GM12878 (cell line): ENCODE measurements around the gene UBA6. TPM values are rescaled to one million over a fixed set of nuclear protein-coding genes. Genes with fewer than 3 reads are reported as not detected.

Experiments used
- ATAC-seq: fragments of 200-7000 bp; cut with Tn5 transposase; 3 replicates; pipeline ENCODE4 v1.9.1; 2020; ENCODE audit warnings: mild to moderate bottlenecking, moderate library complexity
- BruUV-seq: library from RNA; stranded (reverse); fragments of 400-500 nt; replicated peaks from 2 replicates; lab custom pipeline; 2021; lab: Mats Ljungman, UMichigan
- CTCF ChIA-PET: fragments of 300-600 bp; sonication (Branson Sonifier 250); formaldehyde crosslinking; extraction: SDS; loops from one replicate; lab custom pipeline; 2021; ENCODE audit warnings: inconsistent platforms; lab: Yijun Ruan, JAX
- POLR2A ChIA-PET: fragments of 350-600 bp; formaldehyde crosslinking; extraction: SDS; loops from one replicate; lab custom pipeline; 2021; ENCODE audit warnings: inconsistent platforms; lab: Charles Lee
- RAD21 ChIA-PET: fragments of 300-600 bp; sonication (Branson Sonifier 250); formaldehyde crosslinking; loops from one replicate; lab custom pipeline; 2023; ENCODE audit warnings: antibody characterized with exemption; ENCODE audit not compliant: unreplicated experiment; lab: Charles Lee
- SMC1A ChIA-PET: fragments of 300-600 bp; sonication (Branson Sonifier 250); formaldehyde crosslinking; loops from one replicate; lab custom pipeline; 2023; ENCODE audit not compliant: unreplicated experiment, uncharacterized antibody; lab: Charles Lee
- DNase-seq: peaks from one replicate; pipeline ENCODE4 v3.0.0-alpha.2; 2011; ENCODE audit warnings: low read depth, low spot score
- FAIRE-seq: peaks from 3 replicates; lab custom pipeline; 2011; peaks lifted over from hg19 to GRCh38; lab: Jason Lieb, UNC
- H2AFZ ChIP-seq: 2 replicates; pipeline ENCODE4 v1.6.0; 2011; ENCODE audit warnings: low read depth, low read length, control low read depth; ENCODE audit not compliant: control insufficient read depth
- H3K27ac ChIP-seq: 2 replicates; pipeline ENCODE4 v1.5.1; 2011; ENCODE audit warnings: control low read depth; ENCODE audit not compliant: control insufficient read depth, insufficient read depth
- H3K27me3 ChIP-seq, 2 experiments: replicated peaks in 1 of 2; 2 replicates each; pipeline versions ENCODE4 v1.6.0 to v1.6.1; 2011; ENCODE audit warnings: low read length in 1 of 2; ENCODE audit not compliant: control insufficient read depth in 2 of 2, insufficient read depth in 2 of 2
- H3K36me3 ChIP-seq, 2 experiments: 2 replicates each; pipeline ENCODE4 v1.5.1; 2011; ENCODE audit warnings: low read length in 1 of 2; ENCODE audit not compliant: control insufficient read depth in 2 of 2, insufficient read depth in 2 of 2
- H3K4me1 ChIP-seq: 2 replicates; pipeline ENCODE4 v1.6.1; 2011; ENCODE audit warnings: mild to moderate bottlenecking, low read length, moderate library complexity, mixed read lengths; ENCODE audit not compliant: control insufficient read depth, insufficient read depth
- H3K4me2 ChIP-seq: 2 replicates; pipeline ENCODE4 v1.6.0; 2011; ENCODE audit warnings: control low read depth; ENCODE audit not compliant: control insufficient read depth, insufficient read depth
- H3K4me3 ChIP-seq: fragments of 200-600 bp; sonication (generic); 2 replicates; pipeline ENCODE4 v1.5.1; 2016
- H3K79me2 ChIP-seq: 2 replicates; pipeline ENCODE4 v1.6.0; 2011; ENCODE audit warnings: low read length; ENCODE audit not compliant: control insufficient read depth, insufficient read depth
- H3K9ac ChIP-seq: 2 replicates; pipeline ENCODE4 v1.8.0; 2011; ENCODE audit warnings: low read length, control low read depth, mixed read lengths; ENCODE audit not compliant: control insufficient read depth, insufficient read depth
- H3K9me3 ChIP-seq: replicated peaks from 3 replicates; pipeline ENCODE4 v1.5.1; 2011; ENCODE audit warnings: mild to moderate bottlenecking, low read length; ENCODE audit not compliant: control insufficient read depth, insufficient read depth
- H4K20me1 ChIP-seq: 2 replicates; pipeline ENCODE4 v1.6.0; 2011; ENCODE audit not compliant: control insufficient read depth, insufficient read depth
- ATF7 ChIP-seq: fragments of 450-650 bp; IDR thresholded peaks from 2 replicates; pipeline ENCODE4 v1.6.1; 2016; ENCODE audit warnings: low read depth, mild to moderate bottlenecking
- CBX5 ChIP-seq: sonication (generic); IDR thresholded peaks from 2 replicates; pipeline ENCODE4 v1.6.1; 2016; ENCODE audit warnings: low read depth, moderate library complexity, mild to moderate bottlenecking, inconsistent platforms
- CEBPZ ChIP-seq: fragments of 150-350 bp; IDR thresholded peaks from 2 replicates; pipeline ENCODE4 v1.6.1; 2016; ENCODE audit warnings: low read depth, low read length
- CTCF ChIP-seq, 3 experiments: IDR thresholded peaks in 2 of 3; conservative IDR thresholded peaks in 1 of 3; 2 replicates each; pipeline ENCODE4 v1.5.1; 2011; ENCODE audit warnings: low read depth in 3 of 3, low read length in 3 of 3, mild to moderate bottlenecking in 3 of 3, control low read depth in 2 of 3, moderate library complexity in 2 of 3, inconsistent platforms in 1 of 3, mixed read lengths in 1 of 3; ENCODE audit not compliant: control insufficient read depth in 2 of 3, insufficient read depth in 1 of 3; ENCODE audit errors: extremely low read depth in 1 of 3
- ETV6 ChIP-seq, 2 experiments: fragments of 450-650 bp in 1 of 2; IDR thresholded peaks in 1 of 2; conservative IDR thresholded peaks in 1 of 2; 2 replicates each; pipeline ENCODE4 v1.6.1; 2014; ENCODE audit warnings: antibody characterized with exemption in 1 of 2, borderline replicate concordance in 1 of 2, low read depth in 1 of 2, mild to moderate bottlenecking in 1 of 2, moderate library complexity in 1 of 2
- IRF3 ChIP-seq: fragments of 450-650 bp; IDR thresholded peaks from 2 replicates; pipeline ENCODE4 v1.6.1; 2014; ENCODE audit warnings: mild to moderate bottlenecking
- NBN ChIP-seq: fragments of 450-650 bp; IDR thresholded peaks from 2 replicates; pipeline ENCODE4 v1.6.1; 2016
- NFIC ChIP-seq: IDR thresholded peaks from 2 replicates; pipeline ENCODE4 v1.6.1; 2012; ENCODE audit warnings: low read depth, mild to moderate bottlenecking, inconsistent platforms, low read length, moderate library complexity
- NFXL1 ChIP-seq: fragments of 450-650 bp; IDR thresholded peaks from 2 replicates; pipeline ENCODE4 v1.6.1; 2017; ENCODE audit warnings: antibody characterized with exemption, mild to moderate bottlenecking, borderline replicate concordance
- NR2F1 ChIP-seq: fragments of 450-650 bp; conservative IDR thresholded peaks from 2 replicates; pipeline ENCODE4 v1.6.1; 2017; ENCODE audit warnings: mild to moderate bottlenecking
- PRDM15 ChIP-seq: fragments of 450-650 bp; formaldehyde crosslinking; IDR thresholded peaks from 2 replicates; pipeline ENCODE4 v1.4.0; 2020; ENCODE audit warnings: mild to moderate bottlenecking, moderate library complexity
- RAD51 ChIP-seq: fragments of 450-650 bp; IDR thresholded peaks from 2 replicates; pipeline ENCODE4 v1.6.1; 2016; ENCODE audit warnings: moderate library complexity, mild to moderate bottlenecking, inconsistent platforms
- USF1 ChIP-seq: IDR thresholded peaks from 2 replicates; pipeline ENCODE4 v1.6.1; 2011; ENCODE audit warnings: borderline replicate concordance, low read depth, mild to moderate bottlenecking, moderate library complexity, mixed read lengths, low read length; ENCODE audit not compliant: insufficient read depth; ENCODE audit errors: extremely low read length
- WGBS: methylation state at CpG from one replicate; pipeline ENCODE4 v1.1.6; 2016; ENCODE audit warnings: low lambda C conversion rate; ENCODE audit not compliant: insufficient replicate concordance, insufficient coverage; ENCODE audit errors: missing lambda C conversion rate; 5-methylcytosine and 5-hydroxymethylcytosine counted together
- in situ Hi-C: fragments of 300-500 bp; cut with MboI; formaldehyde crosslinking; loops from 9 replicates; pipeline ENCODE4 v1.14.3; 2018; ENCODE audit warnings: mixed read lengths
- intact Hi-C: fragments of 100-400 bp; cut with micrococcal nuclease; formaldehyde crosslinking; loops from one replicate; pipeline ENCODE4 v1.14.2; 2022; ENCODE audit not compliant: unreplicated experiment
- polyA plus RNA-seq, 11 experiments: library from polyadenylated mRNA; depleted of rRNA in 4 of 11; unstranded in 6 of 11; stranded (reverse) in 5 of 11; fragments of >200 nt; fragmentation: Nextera tagmentation in 4 of 11; fragmentation: Illumina TruSeq in 1 of 11; extraction: Ambion mirVana in 4 of 11; extraction: Trizol in 1 of 11; gene quantifications; 1 replicate in 1 of 11; 2 replicates in 10 of 11; pipeline versions ENCODE4 v1.2.1 to v1.2.3, GENCODE V29; 2011 to 2016; ENCODE audit warnings: inconsistent platforms in 2 of 11, missing spikeins in 2 of 11, low read depth in 1 of 11
- total RNA-seq, 4 experiments: library from RNA; depleted of rRNA in 3 of 4; stranded (reverse); fragments of >200 nt in 3 of 4; fragmentation: Illumina TruSeq in 1 of 4; extraction: Trizol in 1 of 4; gene quantifications; 2 replicates each; pipeline versions ENCODE4 v1.2.1 to v1.2.3, GENCODE V29; 2013 to 2021

Gene UBA6
- total and polyA plus RNA-seq, 10 of the 15 experiments (the other 5 are each of a cell fraction or from before 2014, with no cell fraction given) = 7.9 to 70.6 (median 34.7) TPM

GRCh38 chr4:67718848-67719247 is 17.9 kb upstream of the UBA6 start:
- DNase-seq (no peak), FAIRE-seq (no peak), ATAC-seq (no peak)
- Histone ChIP-seq H2AFZ (no peak overlapping the region), H3K9ac (no peak overlapping the region), H3K4me3 (no peak overlapping the region), H3K36me3 (peaks cover 2 to 3% of the 10 kb centered on the region in 2 experiments; a peak in 2 of 4 replicates), H3K9me3 (no peaks in the 10 kb centered on the region), H4K20me1 (no peaks in the 10 kb centered on the region), H3K4me2 (no peak overlapping the region), H3K27me3 (no peaks in the 10 kb centered on the region), H3K27ac (no peak overlapping the region), H3K4me1 (no peaks in the 10 kb centered on the region), H3K79me2 (no peaks in the 10 kb centered on the region)
- POLR2A ChIA-PET = no interaction called here
- intact Hi-C loops (no loop called here), in situ Hi-C loops (no loop called here)
- BruUV-seq = no TSS peak
- SMC1A ChIA-PET = interaction anchor here (1.4 kb wide), 1 partner anchor 14 kb away, joined by 3 read pairs; no protein-coding TSS in a partner anchor
- CTCF ChIA-PET = no interaction called here
- RAD21 ChIA-PET = no interaction called here
- WGBS = 98% methylated on average over 2 of the region's 2 CpGs
- no peak for TF ChIP-seq NFIC
- no peak for TF ChIP-seq CEBPZ
- no peak for TF ChIP-seq ETV6 (conservative IDR thresholded peaks at IDR 0.05 in 1 of 2, IDR thresholded peaks at IDR 0.05 in 1 of 2; ENCODE audit: borderline replicate concordance in 1 of 2, low read depth in 1 of 2)
- TF ChIP-seq CBX5 = no peak
- no peak for TF ChIP-seq IRF3
- TF ChIP-seq NFXL1 = no peak
- TF ChIP-seq RAD51 = no peak
- no peak for TF ChIP-seq CTCF (IDR thresholded peaks at IDR 0.05 in 2 of 3, conservative IDR thresholded peaks at IDR 0.05 in 1 of 3; ENCODE audit: control insufficient read depth in 2 of 3, extremely low read depth in 1 of 3, insufficient read depth in 1 of 3, low read depth in 3 of 3, low read length in 3 of 3)
- TF ChIP-seq PRDM15 (CRISPR knock-in tag) = no peak
- TF ChIP-seq NR2F1 = no peak
- no peak for TF ChIP-seq NBN
- TF ChIP-seq ATF7 = no peak
- no peak for TF ChIP-seq USF1
